Cortex of kidney (tissue), 1 donor: ENCODE results near the gene ELFN2.
"Not testable (repeated sequence)": the region's sequence is repeated elsewhere in the genome, so short reads cannot be mapped to it uniquely, and the experiment has no call there.

Experiments used
- DNase-seq: peaks from one replicate; lab custom pipeline; 2025; lab: John Stamatoyannopoulos, UW

Gene ELFN2, protein sequence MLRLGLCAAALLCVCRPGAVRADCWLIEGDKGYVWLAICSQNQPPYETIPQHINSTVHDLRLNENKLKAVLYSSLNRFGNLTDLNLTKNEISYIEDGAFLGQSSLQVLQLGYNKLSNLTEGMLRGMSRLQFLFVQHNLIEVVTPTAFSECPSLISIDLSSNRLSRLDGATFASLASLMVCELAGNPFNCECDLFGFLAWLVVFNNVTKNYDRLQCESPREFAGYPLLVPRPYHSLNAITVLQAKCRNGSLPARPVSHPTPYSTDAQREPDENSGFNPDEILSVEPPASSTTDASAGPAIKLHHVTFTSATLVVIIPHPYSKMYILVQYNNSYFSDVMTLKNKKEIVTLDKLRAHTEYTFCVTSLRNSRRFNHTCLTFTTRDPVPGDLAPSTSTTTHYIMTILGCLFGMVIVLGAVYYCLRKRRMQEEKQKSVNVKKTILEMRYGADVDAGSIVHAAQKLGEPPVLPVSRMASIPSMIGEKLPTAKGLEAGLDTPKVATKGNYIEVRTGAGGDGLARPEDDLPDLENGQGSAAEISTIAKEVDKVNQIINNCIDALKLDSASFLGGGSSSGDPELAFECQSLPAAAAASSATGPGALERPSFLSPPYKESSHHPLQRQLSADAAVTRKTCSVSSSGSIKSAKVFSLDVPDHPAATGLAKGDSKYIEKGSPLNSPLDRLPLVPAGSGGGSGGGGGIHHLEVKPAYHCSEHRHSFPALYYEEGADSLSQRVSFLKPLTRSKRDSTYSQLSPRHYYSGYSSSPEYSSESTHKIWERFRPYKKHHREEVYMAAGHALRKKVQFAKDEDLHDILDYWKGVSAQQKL

DNA sequence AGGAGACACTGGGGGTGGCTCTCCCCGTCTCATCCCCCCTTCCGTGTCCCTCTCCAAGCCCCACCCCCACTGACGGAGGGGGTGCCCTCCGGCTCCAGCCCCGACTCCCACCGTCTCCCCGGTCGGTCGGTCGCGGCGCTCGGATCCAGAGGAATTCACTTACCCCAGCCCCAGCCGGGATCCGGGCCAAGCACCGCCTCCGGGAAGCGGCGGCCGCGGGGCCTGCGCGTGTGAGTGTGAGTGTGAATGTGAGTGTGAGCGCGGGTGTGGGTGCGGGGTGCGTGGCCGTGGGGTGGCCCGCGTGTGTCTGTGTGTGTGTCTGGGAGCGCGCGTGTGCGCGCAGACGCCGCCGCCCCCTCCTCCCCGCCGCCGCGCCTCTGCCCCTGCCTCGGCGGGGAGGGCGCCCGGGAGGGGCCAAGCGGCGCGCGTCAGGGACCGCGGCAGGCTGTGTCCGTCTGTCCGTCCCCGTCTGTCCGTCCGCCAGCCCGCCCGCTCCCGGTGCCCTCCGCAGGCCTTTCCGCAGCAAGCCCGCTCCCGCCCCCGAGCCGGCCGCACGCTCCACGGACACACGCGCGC, at the start of gene ELFN2:
Gene ELFN2, minus strand, starts transcription at position 345 of the 576 bp plus-strand sequence. CDS start 51,945 bp downstream, outside the sequence.
- no peak for DNase-seq

GRCh38 chr22:37476389-37477329, 49.4 kb upstream of the ELFN2 start:
- no peak for DNase-seq

DNA sequence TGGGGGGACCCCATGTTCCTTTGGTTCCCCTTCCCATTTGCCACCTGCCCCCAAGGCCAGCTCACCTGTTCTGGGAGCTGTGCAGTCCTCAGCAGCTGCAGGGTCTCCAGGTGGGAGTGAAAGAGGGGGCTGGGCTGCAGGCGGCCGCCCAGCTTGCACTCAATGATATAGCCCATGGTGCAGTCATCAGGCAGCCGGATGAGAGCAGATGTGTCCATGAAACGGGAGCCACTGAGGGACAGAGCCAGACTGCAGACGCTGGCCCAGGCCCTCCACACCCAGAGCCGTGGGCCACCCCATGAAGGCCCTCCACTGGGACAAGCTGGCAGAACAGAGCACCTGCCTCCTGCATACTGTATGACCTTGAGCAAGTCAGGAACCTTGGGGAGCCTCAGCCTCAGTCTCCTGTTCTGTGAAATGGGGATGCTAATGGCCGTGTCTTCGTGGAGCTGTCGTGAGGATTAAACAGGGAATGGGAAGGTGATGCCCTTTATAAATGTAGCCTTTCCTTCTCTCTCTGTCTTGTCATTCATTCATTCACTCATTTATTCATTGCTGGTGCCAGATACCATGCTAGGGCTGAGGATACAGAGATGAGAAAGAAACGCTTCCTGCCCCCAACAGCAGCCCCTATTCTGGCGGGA, 47.3 kb upstream of the ELFN2 start:
- no peak for DNase-seq

- no peak for DNase-seq
These were observed 46.2 kb upstream of the ELFN2 start for GRCh38 chr22:37473437-37473946.

GRCh38 chr22:37472418-37473006, 45.2 kb upstream of the ELFN2 start:
- no peak for DNase-seq

- DNase-seq = no peak
These were observed 44.6 kb upstream of the ELFN2 start for GRCh38 chr22:37471727-37472417.

DNA sequence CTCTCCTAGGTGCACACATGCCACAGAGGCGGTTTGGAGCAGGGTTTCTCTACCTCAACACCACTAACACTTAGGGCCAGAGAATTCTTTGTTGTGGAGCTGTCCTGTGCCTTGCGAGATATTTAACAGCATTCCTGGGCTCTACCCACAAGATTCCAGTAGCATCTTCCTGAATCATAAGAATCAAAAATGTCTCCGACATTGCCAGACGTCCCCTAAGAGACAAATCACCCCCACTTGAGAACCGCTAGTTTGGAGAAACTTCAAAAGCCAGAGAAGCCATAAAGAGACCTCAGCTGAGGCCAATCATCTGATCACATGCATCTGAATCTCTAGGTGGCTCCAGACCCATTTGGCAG, 42.8 kb upstream of the ELFN2 start:
- DNase-seq = no peak

DNA sequence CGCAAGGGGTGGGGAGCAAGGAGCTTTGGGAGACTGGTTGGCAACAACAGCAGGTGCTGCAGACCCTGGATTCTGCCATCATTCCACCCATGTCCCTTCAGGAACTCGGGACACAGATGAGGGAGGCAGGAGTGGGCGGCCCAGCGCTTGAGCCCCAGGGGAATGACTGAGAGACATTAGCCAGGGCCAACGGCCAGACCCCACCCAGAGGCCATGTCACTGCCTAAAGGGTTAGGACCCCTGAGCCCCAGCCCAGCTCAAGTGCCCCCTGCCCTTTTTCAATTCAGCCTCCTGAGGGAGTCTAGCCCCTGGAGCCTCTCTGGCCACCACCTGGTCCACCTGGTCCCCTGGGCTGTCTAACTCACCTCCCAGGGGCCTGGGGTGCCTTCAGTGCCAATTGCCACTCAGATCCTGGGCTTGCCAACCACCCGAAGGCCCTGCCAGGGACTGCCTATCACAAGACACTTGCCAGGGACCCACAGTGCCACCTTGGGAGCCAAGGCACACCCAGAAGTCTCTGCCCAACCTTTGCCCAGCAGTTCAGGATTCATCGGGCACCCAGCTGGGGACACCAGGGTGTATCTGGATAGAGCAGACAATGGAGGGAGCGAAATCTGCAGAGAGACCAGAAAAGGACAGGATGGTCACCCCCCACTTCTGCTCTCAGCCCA, 42.3 kb upstream of the ELFN2 start:
- no peak for DNase-seq

DNA sequence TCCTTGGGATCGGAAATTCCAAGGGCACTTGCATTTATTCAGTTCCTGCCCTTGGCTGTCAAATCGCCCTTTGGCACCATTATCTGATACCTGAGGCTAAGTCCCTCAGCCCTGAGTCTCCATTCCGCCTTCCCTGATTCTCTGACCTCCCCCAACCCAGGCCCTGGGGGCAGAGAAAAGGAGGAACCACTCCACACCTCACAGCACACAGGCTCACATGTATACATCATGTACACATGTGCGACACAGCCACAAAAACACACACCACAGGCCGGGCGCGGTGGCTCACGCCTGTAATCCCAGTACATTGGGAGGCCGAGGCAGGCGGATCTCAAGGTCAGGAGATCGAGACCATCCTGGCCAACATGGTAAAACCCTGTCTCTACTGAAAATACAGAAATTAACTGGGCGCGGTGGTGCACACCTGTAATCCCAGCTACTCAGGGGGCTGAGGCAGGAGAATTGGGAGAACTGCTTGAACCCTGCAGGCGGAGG, 41.0 kb upstream of the ELFN2 start:
- DNase-seq = not testable (repeated sequence)

DNA sequence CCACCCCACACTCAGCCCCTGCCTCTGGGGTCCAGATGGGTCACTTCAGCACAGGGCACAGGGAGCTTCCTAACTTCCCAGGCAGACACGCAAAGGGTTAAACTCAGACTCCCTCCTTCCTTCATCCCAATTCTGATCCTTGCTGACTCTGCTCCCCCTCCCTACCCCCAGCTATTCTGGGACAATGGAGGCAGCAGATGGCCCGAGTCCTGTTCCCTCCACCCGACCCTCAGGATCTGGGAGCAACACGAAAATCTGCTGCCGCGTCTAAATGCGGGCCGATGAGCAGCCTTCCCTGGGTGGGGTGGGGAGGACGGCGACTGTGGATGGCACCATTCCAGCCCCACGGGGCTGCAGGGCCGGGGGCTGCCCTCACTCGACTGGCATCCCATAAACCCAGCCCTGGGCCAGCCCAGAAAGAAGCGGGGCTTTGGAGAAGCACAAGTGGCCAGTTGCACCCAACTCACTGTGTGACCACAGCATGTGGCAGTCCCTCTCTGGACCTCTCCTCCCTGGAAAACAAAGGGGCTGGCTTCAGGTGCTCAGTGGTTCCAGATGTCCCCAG, 40.2 kb upstream of the ELFN2 start:
- no peak for DNase-seq

- no peak for DNase-seq
These were observed 36.9 kb upstream of the ELFN2 start for GRCh38 chr22:37464181-37464580.

DNA sequence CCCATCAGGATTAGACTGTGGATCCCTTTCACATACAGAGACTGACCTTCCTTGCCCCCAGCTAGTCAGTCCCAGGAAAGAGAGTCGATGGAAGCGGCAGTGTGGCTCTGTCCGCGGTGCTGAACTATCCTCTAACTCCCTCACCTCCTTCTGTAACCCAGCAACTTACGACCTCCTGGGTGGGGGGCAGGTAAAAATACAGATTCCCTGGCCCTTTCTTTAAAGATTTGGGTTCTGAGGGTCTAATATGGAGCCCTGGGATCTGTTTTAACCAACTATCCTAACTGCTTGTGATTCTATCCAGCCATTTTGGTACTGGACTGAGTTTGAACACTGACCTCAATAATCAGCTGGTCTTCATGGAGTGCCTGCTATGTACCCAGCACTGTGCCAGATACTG, 35.7 kb upstream of the ELFN2 start:
- no peak for DNase-seq

GRCh38 chr22:37462436-37462835, 35.2 kb upstream of the ELFN2 start:
- DNase-seq = no peak

- DNase-seq = no peak
These were observed 34.7 kb upstream of the ELFN2 start for GRCh38 chr22:37461961-37462360.

GRCh38 chr22:37460684-37461083, 33.4 kb upstream of the ELFN2 start:
- DNase-seq = no peak

GRCh38 chr22:37459206-37459605, 31.9 kb upstream of the ELFN2 start:
- no peak for DNase-seq

DNA sequence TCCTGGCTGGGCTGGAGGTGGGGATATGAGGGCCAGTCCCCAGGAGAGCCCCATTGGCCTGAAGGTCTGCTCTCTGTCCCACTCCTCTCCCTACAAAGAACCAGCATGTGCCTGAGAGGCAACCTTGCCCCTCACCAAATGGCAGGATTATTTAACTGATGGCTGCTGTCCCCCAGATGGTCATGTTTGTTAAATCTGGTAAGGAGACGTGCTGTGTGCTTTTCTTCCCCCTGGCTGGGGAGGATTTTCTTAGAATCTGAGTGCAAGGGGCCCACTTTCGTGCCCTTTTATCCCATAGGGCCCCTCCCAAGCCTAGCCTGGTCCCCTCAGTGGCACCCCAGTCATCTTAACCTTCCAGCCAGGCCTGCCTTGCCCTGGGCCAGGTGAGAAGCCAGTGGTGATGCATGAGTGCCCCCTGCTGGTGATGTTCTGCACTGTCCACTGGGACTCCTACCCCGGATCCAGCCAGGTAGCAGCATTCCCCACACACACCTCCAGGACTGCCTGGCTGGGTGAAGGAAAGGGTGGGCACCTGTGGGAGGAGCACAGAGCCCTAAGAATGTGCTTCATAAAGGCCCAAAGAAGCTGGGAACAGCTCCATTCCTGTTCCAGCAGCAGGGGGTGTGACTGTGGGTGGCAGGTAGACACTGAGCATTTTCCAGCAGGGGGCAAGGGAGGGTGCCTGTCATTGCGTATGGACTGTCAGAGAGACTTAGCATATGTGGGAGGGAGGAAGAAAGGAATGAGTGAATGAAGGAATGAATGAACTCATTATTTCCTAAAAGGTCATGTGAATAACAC, 30.0 kb upstream of the ELFN2 start:
- no peak for DNase-seq

GRCh38 chr22:37456346-37456745, 29.1 kb upstream of the ELFN2 start:
- no peak for DNase-seq
